ENCODE results near the gene KLK6.

- TF ChIP-seq POLR2AphosphoS5 (IDR thresholded peaks at IDR 0.05; ENCODE audit: low read depth, low read length) (no peak), PAX5 (IDR thresholded peaks at IDR 0.05; ENCODE audit: insufficient read depth, low read length, severe bottlenecking) (no peak), TAF1 (IDR thresholded peaks at IDR 0.05; ENCODE audit: low read depth, low read length) (no peak), SPI1 (IDR thresholded peaks at IDR 0.05; ENCODE audit: low read depth, low read length) (no peak)
Measured at GRCh38 chr19:50928831-50929230, 40.6 kb downstream of the KLK6 start.
